HL-60/S4 (cell line): ENCODE results near the gene HHAT.
"Not testable (repeated sequence)": the region's sequence is repeated elsewhere in the genome, so short reads cannot be mapped to it uniquely, and the experiment has no call there.

Source experiments
- in situ Hi-C: fragments of 300-500 bp; cut with MboI; formaldehyde crosslinking; loops from 2 replicates; pipeline ENCODE4 v1.14.3; 2022; ENCODE audit warnings: low sequenced_read_pairs

HHAT gene

DNA sequence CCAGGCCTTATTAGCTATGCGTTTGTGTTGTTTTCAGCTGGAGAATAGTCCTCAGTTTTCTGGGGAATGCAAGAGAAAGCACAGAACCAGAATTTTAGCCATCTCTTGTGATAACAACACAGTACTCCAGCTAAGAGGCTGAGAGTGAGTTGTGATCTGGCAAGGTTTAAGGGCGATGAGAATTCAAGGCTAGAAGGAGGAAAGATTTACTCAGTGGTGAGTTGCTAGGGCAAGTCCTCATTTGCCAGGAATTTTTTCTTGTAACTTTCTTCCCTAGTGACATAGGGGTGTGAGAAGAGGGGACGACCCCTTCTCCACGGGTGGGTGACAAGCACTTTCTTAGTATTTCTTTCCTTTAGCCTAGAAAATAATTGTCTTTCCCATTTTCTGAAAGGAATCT is 53.2 kb downstream of the HHAT start:
- in situ Hi-C loops: no loop called here

DNA sequence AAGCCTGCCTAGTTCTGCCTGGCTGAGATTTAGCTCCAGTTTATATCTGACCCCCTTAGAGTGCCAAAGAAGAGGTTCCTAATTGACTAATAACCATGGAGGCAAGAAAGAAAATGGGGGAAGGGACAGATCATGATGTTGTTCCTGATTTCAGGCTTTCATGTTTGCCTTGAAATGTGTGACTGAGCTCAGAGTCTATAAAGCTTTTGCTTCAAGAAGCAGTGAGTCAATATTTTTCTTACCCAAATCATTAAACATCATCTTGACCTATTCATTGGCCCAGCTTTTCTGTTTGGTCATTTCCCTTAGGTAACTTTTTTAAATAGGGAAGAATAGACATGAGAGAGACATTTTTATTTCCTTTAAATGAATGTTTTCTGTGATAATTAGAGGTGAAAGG is 55.9 kb downstream of the HHAT start:
- in situ Hi-C loops: no loop called here

DNA sequence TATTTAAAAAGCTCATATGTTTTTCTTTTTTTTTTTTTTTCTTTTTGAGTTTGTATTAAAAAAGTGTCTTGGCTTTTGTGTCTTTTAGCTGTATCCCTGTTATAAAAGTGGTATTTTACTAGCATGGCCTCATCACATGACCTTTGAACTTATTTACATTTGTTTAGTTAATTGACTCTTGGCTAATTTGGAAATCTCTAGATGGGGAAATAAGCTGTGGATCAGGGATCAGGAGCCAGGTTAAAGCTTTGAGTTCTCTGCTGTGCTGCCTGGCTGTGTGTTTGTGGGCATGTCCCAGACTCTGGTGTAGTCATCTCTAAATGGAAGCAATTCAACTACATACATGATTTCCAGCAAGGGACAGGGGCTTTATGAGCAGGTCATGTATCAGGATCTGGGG is 56.5 kb downstream of the HHAT start:
- in situ Hi-C loops: no loop called here

DNA sequence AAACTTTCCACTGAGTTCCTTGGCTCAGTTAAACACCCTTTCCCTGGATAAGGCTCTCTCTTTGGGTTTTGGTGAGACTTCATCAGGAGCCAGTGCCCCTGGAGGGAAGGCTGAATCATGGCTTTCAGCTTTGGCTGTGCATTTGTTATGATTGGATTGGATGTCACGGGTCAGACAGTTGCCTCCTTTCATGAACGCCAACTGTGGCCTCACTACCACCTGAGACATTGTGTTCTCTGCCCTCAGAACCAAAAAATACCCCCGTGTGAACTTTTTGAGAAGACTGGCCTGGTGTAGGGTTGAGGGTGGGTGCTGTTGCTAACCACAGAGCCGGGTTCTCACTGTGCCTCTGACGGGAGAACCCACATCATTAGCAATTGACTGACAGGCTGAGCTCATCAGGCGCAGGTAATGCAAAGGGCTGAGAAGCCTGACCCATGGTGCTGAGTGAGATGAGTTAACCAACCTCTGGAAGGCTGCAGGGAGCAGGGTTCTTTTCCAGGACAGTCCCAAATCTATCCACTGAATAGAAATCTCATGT is 65.6 kb downstream of the HHAT start:
- in situ Hi-C loops: no loop called here

DNA sequence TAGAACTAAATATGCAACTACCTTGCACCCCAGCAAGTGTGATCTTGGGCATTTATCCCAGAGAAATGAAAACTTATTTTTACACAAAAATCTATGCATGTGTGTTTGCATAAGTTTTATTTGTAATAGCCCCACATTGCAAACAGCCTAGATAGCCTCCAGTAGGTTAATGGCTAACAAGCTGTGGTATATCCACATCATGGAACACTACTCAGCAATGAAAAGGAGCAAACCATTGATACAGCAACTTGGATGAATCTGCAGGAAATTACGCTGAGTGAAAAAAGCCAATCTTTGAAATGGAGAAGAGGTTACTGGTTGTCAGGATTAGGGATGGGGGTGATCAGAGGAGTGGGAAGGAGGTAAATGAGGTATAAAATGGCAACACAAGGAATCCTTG is 67.8 kb downstream of the HHAT start:
- in situ Hi-C loops: no loop called here

DNA sequence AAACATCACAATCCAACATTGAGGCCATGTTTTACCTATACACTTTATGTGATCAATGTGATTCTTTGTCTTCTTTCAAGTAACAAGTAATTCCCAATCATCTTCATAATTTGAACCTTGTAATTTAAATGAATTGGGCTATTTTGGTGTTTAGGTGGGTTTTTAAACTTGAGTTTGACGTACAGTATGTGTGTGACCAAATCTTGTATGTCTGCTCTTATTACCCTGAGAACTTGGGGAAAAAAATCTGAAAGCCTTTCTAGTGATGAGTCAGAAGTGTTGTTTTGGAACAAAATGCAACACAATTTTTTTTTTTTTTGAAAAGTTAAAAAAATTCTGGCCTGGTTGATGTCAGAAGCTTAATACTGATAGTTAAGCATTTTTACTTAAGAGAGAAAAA is 68.5 kb downstream of the HHAT start:
- in situ Hi-C loops: no loop called here

DNA sequence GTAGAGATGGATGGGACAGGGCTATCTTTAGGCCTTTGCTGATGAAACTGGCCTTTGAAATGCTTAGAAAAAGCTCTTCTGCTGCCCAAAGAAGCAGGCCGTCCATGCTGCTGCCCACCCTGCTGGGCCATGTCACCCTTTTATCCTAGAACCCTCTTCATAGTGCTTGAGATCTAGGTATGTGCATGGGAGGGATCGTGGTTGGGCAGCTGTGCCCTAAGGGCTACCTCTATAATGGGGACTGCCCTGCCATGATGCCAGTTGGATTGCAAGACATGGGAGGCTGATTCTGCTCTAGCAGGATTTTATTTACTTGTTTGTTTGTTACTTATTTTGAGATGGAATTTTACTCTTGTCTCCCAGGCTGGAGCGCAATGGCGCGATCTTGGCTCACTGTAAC is 69.0 kb downstream of the HHAT start:
- in situ Hi-C loops: no loop called here

DNA sequence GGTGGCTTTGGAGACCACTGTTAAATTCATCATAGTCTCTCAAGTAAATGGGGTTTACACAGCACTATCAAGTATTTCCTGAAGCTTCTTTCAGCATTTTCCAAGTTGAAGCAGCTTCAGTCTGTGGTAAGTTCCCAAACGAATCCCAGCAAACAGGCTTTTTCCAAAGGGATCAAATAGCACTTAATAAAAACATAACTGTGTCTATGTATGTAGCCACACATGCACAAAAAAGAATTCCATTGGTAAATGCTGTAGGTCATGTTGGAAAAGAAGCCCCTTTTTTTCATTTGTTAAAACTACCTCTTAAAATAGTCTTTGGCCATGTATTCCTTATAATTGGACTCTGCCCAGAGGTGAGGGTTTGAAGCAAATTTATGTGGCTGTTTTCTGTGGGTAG is 69.8 kb downstream of the HHAT start:
- in situ Hi-C loops: no loop called here

DNA sequence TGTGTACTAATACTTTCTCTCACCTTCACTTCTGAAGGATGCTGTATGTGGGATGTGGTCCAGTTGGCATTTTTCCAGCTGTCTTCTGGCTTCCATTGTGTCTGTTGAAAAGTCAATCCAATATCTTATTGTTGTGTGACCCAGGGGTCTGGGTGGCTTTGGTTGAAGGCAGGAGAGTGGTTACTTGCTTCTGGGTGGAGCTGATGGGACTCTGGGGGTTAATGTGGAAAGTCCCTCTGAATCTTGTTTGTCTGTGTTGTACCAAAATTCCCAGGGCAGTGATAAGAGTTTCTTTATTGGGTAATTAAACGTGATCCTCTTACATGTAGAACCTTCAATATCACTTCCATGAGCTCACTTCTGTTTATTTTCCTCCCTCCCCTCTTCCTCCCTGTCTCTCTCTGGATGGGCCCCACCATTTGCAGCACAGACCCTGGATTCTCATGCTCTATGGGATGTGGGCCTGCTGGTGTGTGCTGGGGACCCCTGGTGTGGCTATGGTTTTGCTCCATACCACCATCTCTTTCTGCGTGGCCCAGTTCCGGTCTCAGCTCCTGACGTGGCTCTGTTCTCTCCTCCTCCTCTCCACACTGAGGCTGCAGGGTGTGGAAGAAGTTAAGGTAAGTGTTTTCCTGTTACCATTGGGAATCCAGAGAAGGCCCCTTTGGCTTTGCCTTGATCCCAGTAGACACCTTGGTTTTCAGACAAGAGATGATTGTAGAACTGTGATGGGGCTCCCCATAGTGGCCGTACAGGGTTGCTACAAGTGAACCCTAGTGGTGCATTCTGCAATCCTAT is 71.5 kb downstream of the HHAT start:
- in situ Hi-C loops: no loop called here

DNA sequence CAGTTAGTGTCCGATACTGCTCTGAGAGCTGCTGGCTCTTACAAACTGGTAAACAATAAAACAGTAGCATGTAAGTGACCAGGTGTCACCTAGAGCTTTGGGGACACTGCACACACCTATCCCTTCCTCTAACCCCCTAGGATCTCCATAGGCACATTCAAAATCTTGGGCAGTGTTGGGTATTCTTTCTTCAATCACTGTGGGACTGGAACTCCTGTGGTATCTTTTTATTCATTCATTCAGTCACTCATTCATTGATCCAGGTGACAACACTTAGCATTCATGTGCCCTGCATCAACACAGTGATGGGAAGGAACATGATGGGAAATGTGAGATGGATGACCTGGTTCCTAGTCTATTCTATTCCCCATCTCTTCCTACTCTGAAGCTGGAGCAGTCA is 73.9 kb downstream of the HHAT start:
- in situ Hi-C loops: no loop called here

DNA sequence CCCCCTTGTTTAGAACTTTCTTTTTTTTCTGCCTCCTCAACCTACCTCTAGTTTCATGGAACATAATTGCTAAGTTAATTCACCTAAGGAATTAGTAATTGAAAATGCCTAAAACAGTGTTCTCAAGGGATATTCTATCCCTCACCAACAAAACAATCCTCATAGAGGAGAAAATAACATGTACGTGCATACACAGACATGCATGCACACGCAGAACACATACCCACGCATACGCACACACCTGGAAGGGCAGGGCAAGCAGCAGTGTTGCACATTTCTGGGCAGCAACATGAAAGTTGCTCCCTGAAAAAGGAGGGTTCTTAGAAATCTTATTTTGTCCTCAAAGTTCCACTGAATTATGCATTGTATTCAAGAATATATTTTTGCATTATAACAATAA is 76.6 kb downstream of the HHAT start:
- in situ Hi-C loops: no loop called here

DNA sequence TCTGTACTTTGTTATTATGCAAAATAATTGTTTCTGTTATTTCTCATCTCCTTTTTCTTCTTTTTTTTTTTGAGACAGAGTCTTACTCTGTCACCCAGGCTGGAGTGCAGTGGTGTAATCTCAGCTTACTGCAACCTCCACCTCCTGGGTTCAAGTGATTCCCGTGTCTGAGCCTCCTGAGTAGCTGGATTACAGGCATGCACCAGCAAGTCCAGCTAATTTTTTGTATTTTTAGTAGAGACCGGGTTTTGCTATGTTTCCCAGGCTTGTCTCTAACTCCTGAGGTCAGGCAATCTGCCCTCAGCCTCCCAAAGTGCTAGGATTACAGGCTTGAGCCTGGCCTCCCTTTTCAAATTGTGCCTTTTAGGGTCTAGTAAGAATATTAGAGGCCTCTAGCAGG is 77.6 kb downstream of the HHAT start:
- in situ Hi-C loops: not testable (repeated sequence)

DNA sequence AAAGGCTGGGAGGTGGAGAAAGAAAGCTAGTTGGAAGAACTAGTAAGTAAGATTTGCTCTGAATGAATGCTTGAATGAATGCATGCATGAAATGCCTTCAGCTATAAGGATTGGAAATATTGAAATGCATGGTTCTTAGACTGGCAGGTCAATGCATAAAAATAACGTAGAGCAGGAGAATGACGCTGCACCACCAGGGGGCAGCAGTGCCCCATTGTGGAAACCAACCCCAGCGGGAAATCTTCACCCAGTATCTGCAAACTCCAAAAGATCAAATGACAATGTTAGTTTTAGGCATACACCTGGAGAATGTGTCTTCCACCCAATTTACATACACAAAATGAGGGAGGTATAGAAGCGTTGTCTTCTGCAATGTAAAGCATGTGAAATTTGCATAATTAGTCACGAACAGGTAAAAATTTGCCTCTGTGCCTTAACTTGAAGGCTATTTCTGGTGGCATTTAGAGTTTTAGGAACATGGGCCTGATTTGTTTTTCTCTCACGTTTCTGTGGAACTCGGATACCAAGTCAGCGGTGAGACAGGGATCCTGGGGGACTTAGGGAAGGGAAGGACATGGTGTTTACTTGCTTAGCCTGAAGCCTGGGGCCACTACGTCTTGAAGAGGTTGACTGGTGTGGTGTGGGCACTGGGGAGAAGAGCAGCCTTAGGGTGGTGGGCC is 78.6 kb downstream of the HHAT start:
- in situ Hi-C loops: no loop called here

DNA sequence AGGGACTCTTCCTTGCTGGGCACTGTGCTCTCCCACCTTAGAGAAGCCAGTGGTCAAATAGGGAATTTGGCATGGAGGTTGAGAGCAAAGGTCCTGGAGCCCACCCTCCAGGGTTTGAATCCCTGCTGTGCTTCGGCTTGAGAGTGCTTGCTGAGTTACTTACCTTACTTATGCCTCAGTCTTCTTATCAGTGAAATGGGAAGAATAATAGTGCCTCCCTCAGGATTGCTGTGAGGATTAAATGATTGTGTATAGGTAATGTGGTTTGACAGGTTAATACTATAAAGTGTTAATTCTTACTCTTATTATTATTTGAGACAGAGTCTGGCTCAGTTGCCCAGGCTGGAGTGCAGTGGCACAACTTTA is 79.2 kb downstream of the HHAT start:
- in situ Hi-C loops: no loop called here

DNA sequence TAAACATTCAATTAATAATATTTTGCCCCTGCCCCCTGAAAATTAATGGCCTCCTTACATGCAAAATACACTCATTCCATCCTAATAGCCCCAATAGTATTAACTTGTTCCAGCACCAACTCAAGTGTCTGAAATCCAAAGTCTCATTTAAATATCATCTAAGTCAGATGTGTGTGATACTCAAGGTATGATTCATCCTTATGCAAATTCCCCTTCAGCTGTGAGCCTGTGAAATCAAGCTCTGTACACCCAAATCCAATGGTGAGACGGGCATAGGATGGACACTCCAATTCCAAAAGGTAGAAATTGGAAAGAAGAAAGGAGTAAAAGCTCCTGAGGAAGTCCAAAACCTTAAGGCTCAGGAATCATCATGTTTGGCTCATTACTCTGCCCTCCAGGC is 83.5 kb downstream of the HHAT start:
- in situ Hi-C loops: no loop called here

DNA sequence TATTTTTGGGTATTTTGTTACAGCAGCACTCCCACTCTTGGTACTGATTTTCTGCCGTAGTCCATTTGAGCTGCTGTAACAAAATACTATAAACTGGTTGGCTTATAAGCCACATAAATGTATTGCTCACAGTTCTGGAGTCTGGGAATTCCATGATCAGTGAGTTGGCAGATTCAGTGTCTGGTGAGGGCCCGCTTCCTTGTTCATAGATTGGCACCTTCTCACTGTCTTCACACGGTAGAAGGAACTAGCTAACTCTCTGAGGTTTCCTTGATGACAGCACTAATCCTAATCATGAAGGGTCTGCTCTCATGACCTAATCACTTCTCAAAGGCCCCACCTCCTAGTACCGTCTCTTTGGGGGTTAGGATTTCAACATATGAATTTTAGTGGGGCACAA is 85.2 kb downstream of the HHAT start:
- in situ Hi-C loops: no loop called here

DNA sequence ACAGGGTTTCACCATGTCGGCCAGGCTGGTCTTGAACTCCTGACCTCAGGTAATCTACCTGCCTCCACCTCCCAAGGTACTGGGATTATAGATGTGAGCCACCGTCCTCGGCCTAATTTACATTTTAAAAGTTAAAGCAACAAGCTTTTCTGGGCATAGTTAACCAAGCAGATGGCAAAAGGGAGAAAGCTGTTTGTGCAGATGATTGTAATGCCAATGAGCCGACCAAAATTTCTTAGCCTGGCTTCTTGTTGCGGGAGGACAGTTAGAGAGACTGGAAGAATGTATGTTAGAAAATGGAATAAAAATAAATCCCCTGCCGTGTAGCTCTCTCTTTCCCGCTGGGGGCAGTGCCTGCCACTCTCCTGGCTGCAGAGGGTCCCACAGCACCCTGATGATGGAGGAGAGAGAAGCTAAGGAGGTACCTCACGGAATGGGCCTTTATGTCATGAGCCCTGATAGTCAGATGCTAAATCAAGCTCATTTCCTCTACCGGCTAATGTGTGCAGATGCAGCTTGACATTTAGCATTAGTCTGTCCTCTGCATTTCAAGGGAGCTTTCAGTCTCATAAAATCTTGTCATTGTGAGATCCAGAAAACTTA is 87.2 kb downstream of the HHAT start:
- in situ Hi-C loops: no loop called here

DNA sequence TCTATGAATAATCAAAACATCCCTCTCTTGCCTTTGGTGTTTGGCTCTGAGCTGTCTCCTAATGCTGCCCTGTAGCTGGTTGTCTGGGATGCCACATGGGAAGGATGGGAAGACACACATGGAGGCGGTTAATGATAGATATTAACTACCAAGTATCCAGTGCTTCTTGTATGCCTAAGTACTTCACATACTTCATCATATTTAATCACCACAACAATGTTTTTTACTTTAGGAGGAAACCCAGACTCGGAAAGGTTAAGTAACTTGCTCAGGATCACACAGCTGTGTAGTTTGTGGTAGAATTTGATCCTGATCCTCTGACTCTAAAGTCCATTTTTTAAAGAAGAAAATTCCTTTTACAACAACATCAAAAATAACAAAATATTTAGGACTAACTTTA is 88.0 kb downstream of the HHAT start:
- in situ Hi-C loops: no loop called here

DNA sequence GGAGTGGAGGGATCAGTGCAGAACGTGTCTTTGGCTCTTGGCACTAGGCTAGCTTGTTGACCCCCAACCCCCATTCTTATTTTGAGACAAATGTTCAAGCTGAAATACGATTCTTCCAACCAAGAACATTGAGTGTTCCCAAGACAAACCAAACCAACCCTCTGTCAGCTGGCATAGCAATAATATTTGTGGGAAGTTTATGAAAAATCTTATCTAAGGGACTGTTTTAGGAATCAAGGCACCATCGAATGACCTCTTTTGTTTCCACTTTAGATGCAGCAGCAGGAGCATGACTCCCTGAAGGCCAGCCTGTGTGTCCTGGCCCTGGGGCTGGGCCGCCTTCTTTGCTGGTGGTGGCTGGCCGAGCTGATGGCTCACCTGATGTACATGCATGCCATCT is 89.2 kb downstream of the HHAT start:
- in situ Hi-C loops: no loop called here

DNA sequence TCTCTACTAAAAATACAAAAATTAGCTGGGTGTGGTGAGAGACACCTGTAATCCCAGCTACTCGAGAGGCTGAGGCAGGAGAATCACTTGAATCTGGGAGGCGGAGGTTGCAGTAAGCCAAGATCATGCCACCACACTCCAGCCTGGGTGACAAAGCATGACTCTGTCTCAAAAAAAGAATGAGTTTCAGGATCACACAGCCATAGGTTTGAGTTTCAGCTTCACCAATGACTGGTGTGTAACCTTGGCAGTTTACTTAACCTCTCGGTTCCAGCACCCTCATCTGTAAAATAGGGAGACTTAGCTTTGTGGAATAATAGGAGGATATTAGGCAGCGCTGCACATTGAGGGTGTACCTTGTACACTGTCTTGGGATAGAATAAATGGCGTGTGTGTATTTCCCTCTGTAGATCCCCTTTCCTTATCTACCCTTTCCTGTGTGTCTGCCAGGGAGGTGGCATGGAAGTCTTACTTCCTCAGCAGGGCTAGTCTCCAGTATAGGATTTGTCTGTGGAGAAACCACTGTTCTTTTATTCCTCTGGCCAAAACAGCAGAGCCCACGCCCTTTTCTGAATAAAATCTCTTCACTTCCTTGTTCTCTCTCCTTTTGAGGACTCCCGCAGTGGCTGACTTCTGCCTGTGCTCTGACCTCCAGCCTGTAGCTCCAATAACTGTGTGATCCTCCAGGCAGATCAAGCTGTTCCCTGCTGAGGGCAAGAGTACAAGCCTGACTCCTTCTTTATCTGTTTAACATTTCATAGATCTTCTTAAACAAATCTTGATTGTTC is 90.4 kb downstream of the HHAT start:
- in situ Hi-C loops: no loop called here

DNA sequence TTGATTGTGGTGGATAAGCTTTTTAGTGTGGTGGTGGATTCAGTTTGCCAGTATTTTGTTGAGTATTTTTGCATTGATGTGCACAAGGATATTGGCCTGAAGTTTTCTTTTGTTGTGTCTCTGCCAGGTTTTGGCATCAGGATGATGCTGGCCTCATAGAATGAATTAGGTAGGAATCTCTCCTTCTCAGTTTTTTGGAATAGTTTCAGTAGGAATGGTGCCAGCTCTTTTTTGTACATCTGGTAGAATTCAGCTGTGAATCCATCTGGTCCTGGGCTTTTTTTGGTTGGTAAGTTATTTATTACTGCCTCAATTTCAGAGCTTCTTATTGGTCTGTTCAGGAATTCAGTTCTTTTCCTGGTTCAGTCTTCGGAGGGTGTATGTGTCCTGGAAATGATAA is 98.0 kb downstream of the HHAT start:
- in situ Hi-C loops: not testable (repeated sequence)
